NOMO-1 treated with DMSO at 0.1 percent for 48 hours (cell line): ENCODE data around the gene SLC40A1.

Source experiments
- DNase-seq: peaks from one replicate; lab custom pipeline; 2025; ENCODE audit not compliant: unreplicated experiment; lab: John Stamatoyannopoulos, UW

The SLC40A1 gene

DNA sequence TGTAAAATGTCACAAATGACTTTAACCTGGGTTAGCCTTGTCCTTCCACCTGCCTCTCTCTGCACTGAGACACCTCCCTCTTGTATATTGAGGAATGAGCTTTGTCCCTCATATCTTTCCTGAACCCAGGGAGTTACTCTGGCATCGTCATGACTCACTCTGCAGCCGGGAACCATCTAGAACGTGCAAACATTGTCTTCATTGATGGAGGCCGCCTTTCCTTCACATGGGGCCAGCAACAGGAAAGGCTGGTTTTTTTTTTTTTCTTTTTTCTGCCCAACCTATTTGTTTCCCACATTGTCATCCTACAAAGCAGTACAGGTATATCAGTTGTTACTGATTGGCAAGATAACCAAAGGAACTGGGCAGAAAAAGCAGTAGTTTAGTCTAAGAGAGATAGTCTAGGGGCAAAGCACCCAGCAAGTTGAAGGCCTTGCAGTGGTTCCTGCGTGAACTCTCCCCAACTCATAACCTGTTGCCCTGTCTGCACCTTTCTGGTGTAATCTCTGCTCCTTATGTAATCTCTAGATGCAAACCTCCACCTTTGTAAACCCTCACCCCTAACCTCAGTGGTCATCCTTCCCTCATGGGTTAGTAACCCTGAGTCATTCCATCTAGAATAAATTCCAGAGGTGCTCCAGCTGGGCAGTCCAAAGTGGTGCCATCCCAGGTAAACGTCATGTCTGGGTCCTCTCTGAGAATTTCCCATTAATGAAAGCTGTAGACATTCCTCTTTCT, 38.3 kb downstream of the SLC40A1 start:
- no peak for DNase-seq

DNA sequence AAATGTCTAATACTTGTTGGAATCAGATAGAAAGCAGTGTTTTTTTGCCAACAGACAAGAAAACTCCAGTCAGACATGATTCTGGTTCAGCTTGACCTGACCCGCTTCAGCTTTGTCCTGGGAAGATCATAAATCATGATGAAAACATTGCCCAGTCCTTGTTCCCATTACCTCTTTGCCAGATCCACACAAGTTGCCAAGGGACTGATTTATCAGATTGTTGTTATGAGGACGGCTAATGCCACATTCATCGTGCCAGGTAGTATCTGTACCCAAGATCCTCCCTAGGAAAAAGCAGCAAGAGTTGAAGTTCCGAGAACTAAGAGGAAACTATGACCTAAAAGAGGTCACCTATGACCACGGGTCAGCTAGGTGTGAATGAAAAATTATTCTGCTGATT, 39.0 kb downstream of the SLC40A1 start:
- DNase-seq: no peak

DNA sequence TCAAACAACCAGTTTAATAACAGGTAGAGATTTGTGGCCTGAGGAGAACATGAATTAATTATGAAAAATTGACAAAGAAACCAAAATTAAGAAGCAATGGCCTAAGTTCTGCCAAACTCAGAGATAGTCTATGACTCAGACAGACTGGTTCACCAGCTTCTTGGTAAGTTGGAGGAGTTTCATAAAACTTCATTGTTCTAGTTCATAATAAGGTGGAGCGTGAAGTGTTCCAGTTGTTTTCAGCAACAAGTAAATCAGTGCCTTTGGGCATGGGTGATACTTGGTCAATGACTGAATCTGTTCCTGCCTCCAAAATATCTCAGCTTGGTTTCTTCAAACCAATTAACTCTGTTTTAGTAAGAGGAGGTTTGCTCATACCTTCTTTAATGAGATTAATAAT, 40.0 kb downstream of the SLC40A1 start:
- no peak for DNase-seq

DNA sequence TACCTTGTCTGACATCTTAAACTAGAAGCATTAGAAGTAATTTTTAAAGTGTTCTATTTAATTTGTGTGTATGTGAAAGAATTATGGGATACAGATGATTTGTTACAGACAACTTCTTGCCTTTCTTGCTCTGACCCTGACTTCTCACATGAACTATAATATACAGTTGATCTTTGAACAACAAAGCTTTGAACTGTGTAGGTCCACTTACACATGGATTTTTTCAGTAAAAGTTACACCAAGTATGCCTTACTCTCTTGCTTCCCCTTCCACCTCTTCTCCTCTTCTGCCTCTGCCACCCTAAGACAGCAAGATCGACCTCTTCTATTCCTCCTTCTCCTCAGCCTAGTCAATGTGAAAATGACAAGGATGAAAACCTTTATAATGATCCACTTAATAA, 42.2 kb downstream of the SLC40A1 start:
- no peak for DNase-seq

DNA sequence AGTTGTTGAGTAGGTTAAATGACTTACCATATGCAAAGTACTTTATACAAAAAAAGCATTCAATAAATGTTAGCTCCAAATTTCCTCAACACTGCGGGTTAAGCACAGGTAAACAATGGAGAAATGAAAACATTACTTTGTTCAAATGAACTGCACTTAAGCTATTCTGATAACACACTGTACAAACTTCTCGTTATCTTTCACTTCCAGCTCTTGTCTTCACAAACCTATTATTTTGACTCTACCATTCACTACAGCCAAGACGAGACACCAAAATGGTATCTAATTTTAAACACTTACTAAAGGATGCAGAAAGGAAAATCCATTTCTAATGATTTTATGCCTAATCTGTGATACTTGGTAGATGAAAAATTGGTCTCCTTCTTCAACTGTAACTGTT, 43.8 kb downstream of the SLC40A1 start:
- no peak for DNase-seq

DNA sequence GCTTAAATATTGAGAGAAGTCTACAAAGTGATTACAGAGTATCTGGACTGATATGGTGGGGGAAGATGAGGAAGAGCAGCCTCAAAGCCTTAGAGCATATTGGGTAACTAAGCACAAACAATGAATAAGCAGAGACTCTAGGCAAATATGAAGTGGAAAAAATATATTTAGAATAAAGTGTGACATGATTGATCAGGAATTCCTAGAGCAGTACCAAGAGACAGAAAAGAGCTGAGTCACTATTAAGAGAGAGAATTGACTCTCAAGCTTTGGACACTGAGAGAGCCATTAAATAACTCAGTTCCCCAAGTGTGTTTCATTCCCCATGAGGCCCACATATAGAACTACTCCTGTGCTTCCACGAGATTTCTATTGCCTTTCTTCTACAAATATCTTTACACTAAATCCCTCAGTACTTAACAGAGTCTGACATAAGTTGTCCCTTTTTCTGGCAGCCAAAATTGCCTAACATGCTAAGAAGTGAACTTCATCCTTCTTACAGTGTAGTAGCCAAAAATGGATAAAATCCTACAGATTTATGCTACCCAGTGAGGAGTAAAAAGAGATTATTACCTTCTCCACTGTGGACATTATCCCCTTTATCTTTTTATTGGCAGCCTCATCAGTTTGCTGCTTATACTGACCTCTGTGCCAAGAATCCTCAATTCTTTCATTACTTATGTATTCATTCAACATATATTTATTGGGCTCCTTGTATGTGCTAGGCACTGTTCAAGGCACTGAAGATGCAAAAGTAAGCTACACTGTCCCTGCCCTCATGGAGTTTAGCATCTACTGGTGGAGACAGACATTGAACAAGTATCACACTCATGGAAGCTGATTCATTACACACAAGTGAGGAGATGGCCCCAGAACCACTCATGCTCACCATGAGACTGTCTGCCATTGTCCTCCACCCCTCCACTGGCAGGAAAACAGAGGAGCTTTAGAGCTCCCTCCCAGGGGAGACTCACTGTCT, 45.4 kb downstream of the SLC40A1 start:
- DNase-seq: no peak

DNA sequence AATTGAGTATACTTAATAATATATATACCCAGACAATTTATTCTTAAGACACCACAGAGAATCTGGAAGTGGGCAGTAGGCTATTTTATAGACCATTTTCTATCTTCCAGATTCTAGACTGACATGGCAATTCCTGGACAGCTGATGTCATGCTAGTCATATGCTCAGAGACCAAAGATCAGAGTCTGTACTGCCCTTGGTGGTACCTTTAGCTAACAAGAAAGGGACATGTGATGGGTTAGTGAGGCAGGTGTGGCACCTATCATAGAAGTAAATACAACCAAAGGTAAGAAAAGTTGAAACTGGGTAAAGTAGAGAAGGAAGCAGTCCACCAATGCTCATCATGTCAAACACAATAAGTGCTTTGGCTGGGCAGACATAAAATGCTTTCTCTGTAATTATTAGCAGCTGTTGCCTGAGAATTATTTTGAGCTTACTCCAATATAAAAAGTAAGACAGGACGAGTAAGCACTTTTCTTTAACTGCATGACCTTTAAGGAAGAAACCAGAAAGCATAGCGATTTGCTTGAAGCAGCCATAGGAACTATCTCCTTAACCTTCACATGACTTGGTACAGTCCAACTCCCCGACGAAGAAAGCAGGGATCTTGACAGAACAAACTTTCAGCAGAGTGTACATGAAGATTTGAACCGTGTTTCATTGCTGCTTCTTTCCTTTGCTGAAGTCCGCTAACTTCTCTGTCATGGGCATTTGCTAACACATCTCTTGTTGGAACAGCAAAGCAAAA, 47.1 kb downstream of the SLC40A1 start:
- DNase-seq: no peak

DNA sequence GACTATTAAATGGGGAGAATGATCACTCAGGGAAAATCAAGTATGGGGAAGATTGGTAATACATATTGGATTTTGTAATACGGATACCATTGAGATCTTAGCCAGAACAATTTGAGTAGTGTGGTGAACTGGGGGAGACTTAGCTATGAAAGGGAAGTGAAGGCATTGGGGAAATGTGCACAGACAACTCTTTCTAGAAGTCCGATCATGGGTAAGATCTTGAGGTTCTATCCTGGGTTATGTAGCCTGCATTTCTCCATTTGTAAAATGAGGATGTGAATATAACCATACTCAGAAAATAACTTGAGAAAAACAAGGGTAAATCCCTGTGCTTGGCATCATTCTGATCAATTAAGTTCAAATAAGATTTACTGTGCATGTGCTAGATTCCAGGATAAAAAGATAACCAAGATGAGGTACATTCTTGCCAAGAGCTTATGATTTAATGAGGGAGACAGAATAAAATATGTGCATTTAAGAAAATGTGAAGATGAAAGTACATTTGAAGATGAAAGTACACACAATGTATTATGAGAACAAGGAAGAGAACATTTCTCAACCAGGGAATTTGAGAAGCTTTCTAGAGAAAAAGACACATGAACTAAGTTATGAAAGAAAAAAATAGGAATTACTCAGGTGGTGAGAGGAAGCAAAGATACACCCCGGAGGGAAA, 49.5 kb downstream of the SLC40A1 start:
- DNase-seq: peak; percentile 31

DNA sequence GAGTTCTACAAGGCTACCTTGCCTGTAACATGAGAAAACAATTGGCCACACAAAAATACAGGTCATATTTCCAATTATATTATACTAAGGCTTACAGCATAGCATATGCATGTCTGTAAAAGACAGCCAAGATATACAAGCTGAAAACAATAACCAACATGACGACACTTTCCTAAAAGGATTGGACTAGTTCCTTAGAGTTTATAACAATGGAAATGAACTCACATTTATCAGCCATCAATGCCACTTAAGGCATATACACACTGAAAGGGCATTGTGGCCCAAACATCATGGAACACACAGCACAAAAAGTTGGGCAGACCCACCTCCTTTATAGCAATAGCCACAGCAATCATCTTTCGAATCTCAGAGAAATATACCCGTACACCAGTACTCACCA, 52.0 kb downstream of the SLC40A1 start:
- DNase-seq: no peak

DNA sequence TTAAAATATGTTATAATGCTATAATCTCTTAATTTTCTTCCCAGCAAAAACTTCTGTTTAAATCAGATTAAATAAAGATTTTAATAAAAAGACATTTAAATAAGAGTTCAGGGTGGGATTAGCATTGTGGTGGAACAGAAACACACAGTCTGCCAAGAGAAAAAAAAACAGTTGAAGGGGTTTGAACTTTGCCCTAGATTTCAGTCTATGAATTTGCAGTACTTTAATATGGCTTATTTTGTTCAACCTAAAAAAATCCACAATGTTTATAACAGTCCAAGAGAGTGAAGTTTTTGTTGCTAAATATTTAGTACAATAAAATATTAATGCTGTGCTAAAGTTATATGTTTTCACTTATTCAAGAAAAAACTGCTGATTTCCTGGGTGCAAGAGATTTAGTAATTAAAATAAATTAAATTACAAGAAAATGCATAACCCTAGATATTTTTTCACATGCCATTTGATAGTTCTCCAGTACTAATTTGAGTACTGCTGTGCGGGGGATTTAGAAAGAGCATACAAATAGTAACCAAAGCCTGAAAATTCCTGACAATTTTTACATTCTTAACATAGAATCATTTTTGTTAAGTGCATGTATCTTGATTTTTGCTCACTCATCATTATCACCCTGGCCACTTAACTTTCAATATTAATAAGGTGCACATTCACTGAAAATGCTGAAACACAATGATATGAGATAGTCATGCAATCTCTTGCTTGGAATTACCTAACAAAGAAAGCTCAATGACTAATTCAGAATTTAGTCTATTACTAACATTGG, 52.6 kb downstream of the SLC40A1 start:
- DNase-seq: no peak

DNA sequence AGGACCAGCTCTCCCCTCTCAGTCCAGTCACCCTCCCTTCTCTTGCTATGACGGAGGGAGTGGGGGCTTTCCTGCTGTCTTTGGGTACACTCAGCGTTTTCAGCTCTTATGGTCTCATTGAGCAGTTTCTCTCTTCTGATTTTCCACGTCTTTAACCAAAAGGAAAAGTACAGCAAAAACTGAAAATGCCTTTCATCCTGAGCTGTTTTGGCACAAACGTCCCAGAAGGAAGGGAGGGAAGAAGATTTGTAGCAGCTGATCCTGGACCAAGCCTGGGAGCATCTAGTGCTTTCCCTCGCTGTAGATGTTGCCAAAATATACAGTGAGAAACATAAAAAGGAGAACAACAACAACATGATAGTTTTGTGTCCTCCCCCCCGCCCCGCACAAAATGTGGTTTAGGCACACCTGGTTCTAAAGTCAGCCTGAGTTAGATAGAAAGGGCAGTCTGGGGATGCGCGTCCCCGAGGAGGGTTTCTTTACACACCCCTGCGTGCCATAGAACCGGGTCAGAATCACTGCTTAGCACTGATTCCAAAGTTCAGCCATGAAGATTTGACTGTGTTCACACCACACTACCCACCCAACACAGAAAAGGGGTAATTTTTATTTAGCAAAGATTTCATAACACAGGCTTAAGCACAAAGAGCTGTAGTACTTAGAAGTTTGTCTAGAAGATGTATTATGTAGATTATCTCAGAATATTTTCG, 53.4 kb downstream of the SLC40A1 start:
- DNase-seq: no peak

DNA sequence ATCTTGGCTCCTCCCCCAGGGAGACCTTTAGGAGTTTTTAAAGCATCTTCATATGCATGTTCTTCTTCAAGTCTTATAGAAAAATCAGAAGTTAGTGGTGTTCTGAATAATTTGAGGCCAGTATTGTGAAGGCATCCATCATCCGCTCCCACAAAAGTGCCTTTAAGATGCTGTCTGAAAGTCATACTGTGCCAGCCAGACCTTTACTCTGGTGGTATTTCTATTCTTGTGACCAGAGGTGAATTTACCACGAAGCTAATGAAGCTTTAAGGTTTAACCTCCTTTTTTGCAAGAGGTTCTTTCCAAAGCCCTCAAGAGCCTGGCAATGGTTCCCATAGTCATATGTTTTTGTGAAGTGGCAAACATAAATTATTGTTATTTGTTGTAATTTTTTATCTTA, 54.3 kb downstream of the SLC40A1 start:
- DNase-seq: no peak

DNA sequence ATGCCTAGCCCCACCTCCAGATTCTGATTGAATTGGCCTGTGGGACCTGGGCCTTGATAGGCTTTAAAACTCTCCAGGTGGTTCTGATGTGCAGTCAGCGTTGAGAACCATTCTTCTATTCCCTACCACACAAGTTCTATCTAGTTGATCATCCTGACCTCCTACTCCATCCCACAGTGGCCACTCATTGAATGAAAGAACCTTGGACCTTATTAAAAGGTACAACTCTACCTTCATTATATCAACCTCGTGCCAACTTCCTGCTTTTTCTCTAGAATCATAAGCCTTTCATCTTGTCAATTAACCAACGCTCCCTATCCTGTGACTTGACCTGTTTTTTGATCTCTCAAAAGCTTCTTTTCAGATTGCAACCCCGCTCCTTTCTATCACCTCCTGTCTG, 55.8 kb downstream of the SLC40A1 start:
- DNase-seq: no peak

DNA sequence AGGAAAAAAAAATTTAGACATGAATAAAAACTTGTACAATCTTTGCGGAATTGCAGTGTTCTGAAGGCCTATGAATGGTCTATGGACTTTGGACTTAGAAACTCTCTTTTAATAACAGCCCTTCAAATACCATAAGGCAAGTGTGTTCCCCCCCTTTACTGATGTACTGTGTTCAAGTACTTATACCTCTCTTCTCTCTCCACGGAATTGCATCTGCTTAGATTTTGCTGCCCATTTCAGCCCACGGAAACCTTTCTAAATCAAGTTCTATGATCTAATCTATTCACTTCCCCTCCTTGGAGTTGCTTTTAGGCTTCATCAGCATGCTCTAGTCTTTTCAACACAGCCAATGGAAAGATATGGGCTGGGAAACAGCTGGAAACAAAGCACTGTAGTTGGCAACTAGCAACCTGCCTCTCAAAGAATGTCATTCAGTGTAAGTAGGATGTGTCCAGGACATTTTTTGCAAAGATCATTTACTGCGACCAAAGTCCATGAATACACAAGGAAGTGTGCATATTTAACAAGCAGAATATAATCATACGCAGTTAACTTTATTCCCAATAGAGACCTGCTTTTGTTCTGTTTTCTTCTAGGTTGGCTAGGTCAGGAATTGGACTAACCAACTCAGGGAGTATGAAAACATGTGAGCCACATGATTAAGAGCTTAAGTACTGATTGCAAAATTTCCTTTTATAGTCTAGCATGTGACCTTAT, 58.0 kb downstream of the SLC40A1 start:
- peak; percentile 37 for DNase-seq

DNA sequence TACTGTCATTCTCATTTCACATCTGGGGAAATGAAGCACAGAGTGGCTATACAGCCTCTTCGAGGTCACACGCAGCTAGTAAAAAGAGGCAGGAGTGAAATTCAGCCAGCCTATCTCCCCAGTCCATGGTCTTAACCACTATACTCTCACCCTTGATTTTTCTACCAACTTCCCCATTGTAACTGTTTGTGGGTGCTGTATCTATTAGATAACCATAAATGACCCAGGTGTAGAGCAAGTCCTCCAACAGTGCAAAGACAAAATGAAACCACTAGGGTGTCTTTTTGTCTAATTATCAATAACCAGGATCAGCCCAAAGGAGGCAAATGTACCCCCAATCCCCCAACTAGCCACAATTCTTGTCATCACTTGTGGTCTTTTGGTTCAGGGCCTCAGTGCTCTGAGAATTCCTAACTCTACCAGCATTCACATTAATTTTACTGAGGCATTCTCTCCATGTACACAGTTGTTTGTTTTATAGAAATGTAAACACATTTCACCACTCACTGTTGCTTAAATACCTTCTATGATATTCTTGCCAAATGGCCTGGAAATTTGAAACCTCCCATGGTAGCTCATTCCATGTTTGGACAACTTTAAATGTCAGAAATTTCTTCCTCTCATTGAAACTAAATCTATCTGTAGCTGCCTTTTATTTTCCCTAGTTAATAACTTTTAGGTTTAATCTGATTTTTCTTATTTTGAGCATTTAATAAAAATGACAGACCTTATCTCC, 58.7 kb downstream of the SLC40A1 start:
- DNase-seq: no peak

DNA sequence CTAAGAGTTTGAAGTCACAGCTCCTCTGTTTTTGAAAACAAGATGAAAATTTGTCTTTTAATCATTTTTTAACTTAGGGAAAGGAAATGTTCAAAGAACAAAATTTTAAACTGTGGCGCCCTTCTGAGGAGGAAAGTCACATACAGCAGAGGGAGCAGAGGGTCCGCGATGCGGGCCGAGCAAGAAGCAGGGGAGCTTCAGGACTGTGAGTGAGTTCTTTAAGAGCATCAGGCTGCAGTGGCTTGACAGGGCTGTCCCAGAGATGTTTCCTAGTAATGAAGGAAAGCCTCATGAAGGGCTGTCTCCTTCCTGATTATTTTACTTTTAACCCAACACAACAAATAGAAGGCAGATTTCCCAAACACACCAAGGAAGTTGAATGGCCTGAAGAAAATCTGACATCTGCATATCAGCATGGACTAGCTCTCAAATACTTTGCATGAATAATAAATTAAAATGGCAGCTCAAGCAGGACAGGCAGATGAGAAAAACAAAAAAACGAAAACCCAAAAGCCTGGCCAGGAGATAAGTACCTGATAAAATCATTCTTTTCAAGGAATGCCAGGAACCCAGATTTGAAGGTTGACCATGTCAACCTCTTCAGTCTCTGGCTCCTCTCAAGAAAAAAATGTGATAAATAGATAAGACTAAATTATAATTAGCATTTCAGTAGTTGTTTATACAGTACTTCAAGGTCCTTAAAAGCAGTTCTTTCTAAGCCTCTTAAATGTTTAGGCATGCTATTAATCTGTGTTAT, 60.8 kb downstream of the SLC40A1 start:
- no peak for DNase-seq

DNA sequence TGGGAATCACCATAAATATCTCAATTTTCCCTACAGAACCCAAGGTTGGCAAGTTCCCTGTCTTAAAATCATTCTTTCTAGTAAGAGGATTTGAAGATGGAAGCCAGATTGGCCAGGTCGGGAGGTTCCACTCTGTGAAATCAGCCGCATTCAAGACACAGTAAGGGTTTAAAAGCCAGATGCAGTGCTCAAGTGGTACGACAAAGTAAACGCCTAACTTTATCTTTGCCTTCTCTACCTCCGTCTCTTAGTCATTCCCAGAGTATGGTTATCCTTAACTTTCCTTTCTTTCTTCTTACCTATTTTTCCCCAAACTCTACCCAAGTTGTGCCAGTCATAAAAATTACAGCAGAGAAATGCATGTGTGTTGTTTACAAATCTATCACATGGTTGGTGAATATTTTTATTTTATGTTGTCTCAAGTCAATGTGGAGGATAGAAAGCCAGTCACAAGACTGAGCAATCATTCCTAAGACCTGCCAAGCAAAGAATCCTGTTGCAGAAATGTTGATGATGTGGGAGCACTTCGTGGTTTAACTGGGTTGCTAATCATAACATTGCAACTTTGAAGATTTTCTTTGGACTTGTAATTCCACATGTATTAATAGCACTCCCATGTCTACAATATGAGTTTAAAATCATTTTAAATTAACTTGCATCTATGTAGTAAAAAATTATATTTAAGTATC, 62.6 kb downstream of the SLC40A1 start:
- DNase-seq: no peak
